ENCODE data around the gene ADISSP. TPM values are rescaled to one million over a fixed set of nuclear protein-coding genes. Genes with fewer than 3 reads are reported as not detected.

The ADISSP gene
- total RNA-seq, 4 donors from 2014 or later = 36.1 to 74.7 (median 59.3) TPM

- H3K27ac ChIP-seq = no peak overlapping the region
- no peaks in the 10 kb centered on the region for H3K36me3 ChIP-seq
- H3K4me3 ChIP-seq = peak overlapping the region in 1 of 2 donors; percentile 39
- H3K27me3 ChIP-seq = no peaks in the 10 kb centered on the region
- 55 to 68% methylated on average over 3 to 4 of the region's 4 CpGs for WGBS, 2 donors (ENCODE audit: low coverage in 1 of 2)
- peaks cover 0 to 19% (median 7%) of the 10 kb centered on the region in 3 donors for H3K4me1 ChIP-seq
- H3K9me3 ChIP-seq = no peaks in the 10 kb centered on the region
- TF ChIP-seq POLR2A (IDR thresholded peaks at IDR 0.05) (no peak), CTCF (IDR thresholded peaks at IDR 0.05) (peak in 1 of 4 experiments; percentile 8), EP300 (IDR thresholded peaks at IDR 0.05) (no peak), POLR2AphosphoS5 (IDR thresholded peaks at IDR 0.05) (no peak)
- no peak for ATAC-seq
Observed at GRCh38 chr20:3711484-3711941, 56.0 kb downstream of the ADISSP start.

GRCh38 chr20:3710703-3711483, 56.7 kb downstream of the ADISSP start:
- Histone ChIP-seq H3K9me3 (no peaks in the 10 kb centered on the region), H3K27me3 (no peaks in the 10 kb centered on the region), H3K36me3 (no peaks in the 10 kb centered on the region), H3K27ac (peak overlapping the region in 2 of 4 donors; percentile 10 to 31), H3K4me3 (peak overlapping the region in 1 of 2 donors; percentile 39), H3K4me1 (peaks cover 0 to 19% (median 7%) of the 10 kb centered on the region in 3 donors)
- peak; percentile 57 for ATAC-seq
- WGBS, 2 donors (ENCODE audit: low coverage in 1 of 2) = 56 to 62% methylated on average over 2 to 5 of the region's 18 CpGs
- TF ChIP-seq EP300 (IDR thresholded peaks at IDR 0.05) (no peak), CTCF (IDR thresholded peaks at IDR 0.05) (peak in 3 of 4 experiments; percentile 94 to 99 (median 98))

- WGBS, 2 donors (ENCODE audit: low coverage in 1 of 2) = 47% methylated on average over 2 of the region's 6 CpGs; no CpG with 5 or more reads in 1 of the 2 donors
- Histone ChIP-seq H3K36me3 (no peaks in the 10 kb centered on the region), H3K4me3 (peak overlapping the region in 1 of 2 donors; percentile 39), H3K27me3 (no peaks in the 10 kb centered on the region), H3K27ac (peak overlapping the region in 2 of 4 donors; percentile 10 to 31), H3K9me3 (no peaks in the 10 kb centered on the region), H3K4me1 (peaks cover 0 to 19% (median 7%) of the 10 kb centered on the region in 3 donors)
- peak; percentile 23 for ATAC-seq
- TF ChIP-seq EP300 (IDR thresholded peaks at IDR 0.05) (no peak), POLR2AphosphoS5 (IDR thresholded peaks at IDR 0.05) (no peak)
Observed at GRCh38 chr20:3710011-3710466, 57.5 kb downstream of the ADISSP start.

- ATAC-seq = no peak
- WGBS, 2 donors (ENCODE audit: low coverage in 1 of 2) = 94 to 100% methylated on average over 1 to 3 of the region's 3 CpGs
- Histone ChIP-seq H3K27me3 (no peaks in the 10 kb centered on the region), H3K4me1 (peaks cover 0 to 19% (median 7%) of the 10 kb centered on the region in 3 donors), H3K4me3 (no peak overlapping the region), H3K9me3 (no peaks in the 10 kb centered on the region), H3K36me3 (no peaks in the 10 kb centered on the region), H3K27ac (no peak overlapping the region)
- no peak for TF ChIP-seq POLR2A (IDR thresholded peaks at IDR 0.05)
- no peak for TF ChIP-seq CTCF (IDR thresholded peaks at IDR 0.05)
- no peak for TF ChIP-seq EP300 (IDR thresholded peaks at IDR 0.05)
- no peak for TF ChIP-seq POLR2AphosphoS5 (IDR thresholded peaks at IDR 0.05)
Observed at GRCh38 chr20:3707508-3707899, 60.0 kb downstream of the ADISSP start.

GRCh38 chr20:3706774-3707507, 60.6 kb downstream of the ADISSP start:
- H3K36me3 ChIP-seq = no peaks in the 10 kb centered on the region
- H3K4me3 ChIP-seq = no peak overlapping the region
- H3K27ac ChIP-seq = no peak overlapping the region
- no peak for TF ChIP-seq EP300 (IDR thresholded peaks at IDR 0.05)
- no peak for TF ChIP-seq CTCF (IDR thresholded peaks at IDR 0.05)
- TF ChIP-seq POLR2AphosphoS5 (IDR thresholded peaks at IDR 0.05) = no peak
- TF ChIP-seq POLR2A (IDR thresholded peaks at IDR 0.05) = no peak
- H3K4me1 ChIP-seq = peaks cover 0 to 19% (median 7%) of the 10 kb centered on the region in 3 donors
- WGBS, 2 donors (ENCODE audit: low coverage in 1 of 2) = 100% methylated on average over 1 of the region's 10 CpGs; no CpG with 5 or more reads in 1 of the 2 donors
- no peaks in the 10 kb centered on the region for H3K27me3 ChIP-seq
- H3K9me3 ChIP-seq = no peaks in the 10 kb centered on the region
- ATAC-seq = peak; percentile 30

Data from gastroesophageal sphincter (tissue), 4 donors.